Uterus (tissue), 4 donors: ENCODE data around the gene ADGB. TPM values are rescaled to one million over a fixed set of nuclear protein-coding genes. Genes with fewer than 3 reads are reported as not detected.
A peak's percentile ranks its signal among the peaks of the same experiment; 100 is the strongest.

Experiments
- DNase-seq, 2 donors: peaks; one replicate each; pipeline ENCODE4 v3.0.0-alpha.2; 2019 to 2020
- H3K27ac ChIP-seq, 2 donors: fragments of 200-600 bp; sonication (generic); 1 replicate in 1 of 2; 2 replicates in 1 of 2; pipeline ENCODE4 v1.5.1; 2016 to 2018
- H3K27me3 ChIP-seq, 2 donors: fragments of 200-600 bp; sonication (generic); one replicate each; pipeline ENCODE4 v1.5.1; 2018 to 2019; ENCODE audit warnings: control low read depth in 1 of 2
- H3K36me3 ChIP-seq, 2 donors: fragments of 200-600 bp; sonication (generic); one replicate each; pipeline ENCODE4 v1.5.1; 2019; ENCODE audit warnings: control low read depth in 1 of 2
- H3K4me1 ChIP-seq, 2 donors: fragments of 200-600 bp; sonication (generic); one replicate each; pipeline ENCODE4 v1.5.1; 2018 to 2019; ENCODE audit warnings: control low read depth in 1 of 2
- H3K4me3 ChIP-seq, 2 donors: fragments of 200-600 bp; sonication (generic); 1 replicate in 1 of 2; 2 replicates in 1 of 2; pipeline ENCODE4 v1.5.1; 2018 to 2019; ENCODE audit warnings: mild to moderate bottlenecking in 1 of 2
- H3K9me3 ChIP-seq, 2 donors: fragments of 200-600 bp; sonication (generic); one replicate each; pipeline ENCODE4 v1.5.1; 2019; ENCODE audit warnings: control low read depth in 1 of 2
- CTCF ChIP-seq, 4 experiments: fragments of 200-600 bp in 2 of 4; fragments of 450-650 bp in 2 of 4; sonication (generic) in 2 of 4; IDR thresholded peaks; one replicate each; pipeline ENCODE4 v1.5.1; 2016 to 2019; ENCODE audit warnings: antibody characterized with exemption in 4 of 4, mild to moderate bottlenecking in 2 of 4, moderate library complexity in 1 of 4
- POLR2A ChIP-seq, 2 donors: fragments of 450-650 bp; IDR thresholded peaks; one replicate each; pipeline ENCODE4 v1.6.1; 2016; ENCODE audit warnings: antibody characterized with exemption in 2 of 2, mild to moderate bottlenecking in 1 of 2, moderate library complexity in 1 of 2
- intact Hi-C: fragments of 100-400 bp; cut with DNase I; formaldehyde crosslinking; loops from one replicate; pipeline ENCODE4 v1.15.1; 2023; ENCODE audit warnings: low total_unique reads
- total RNA-seq, 4 donors: library from RNA; depleted of rRNA in 3 of 4; stranded (reverse); fragments of >200 nt in 3 of 4; gene quantifications; one replicate each; pipeline versions ENCODE4 v1.1.0 to v1.2.4, GENCODE V29; 2014 to 2023
- donor health status: DM: yes; HTN: yes; CAD: no.

The ADGB gene
- total RNA-seq, 4 donors from 2014 or later = 1.9 to 7.7 TPM; not detected in 2

GRCh38 chr6:146693342-146693741, 94.6 kb downstream of the ADGB start:
- H3K27ac ChIP-seq = no peak overlapping the region
- no peak for DNase-seq
- no peaks in the 10 kb centered on the region for H3K4me1 ChIP-seq
- no peak for TF ChIP-seq CTCF (IDR thresholded peaks at IDR 0.05)
- TF ChIP-seq POLR2A (IDR thresholded peaks at IDR 0.05) = no peak
- no peaks in the 10 kb centered on the region for H3K27me3 ChIP-seq
- H3K4me3 ChIP-seq = no peak overlapping the region
- intact Hi-C loops = no loop called here
- H3K36me3 ChIP-seq = no peaks in the 10 kb centered on the region
- no peaks in the 10 kb centered on the region for H3K9me3 ChIP-seq

GRCh38 chr6:146697921-146698320, 99.1 kb downstream of the ADGB start:
- TF ChIP-seq POLR2A (IDR thresholded peaks at IDR 0.05) = no peak
- no peak for TF ChIP-seq CTCF (IDR thresholded peaks at IDR 0.05)
- intact Hi-C loops = no loop called here

GRCh38 chr6:146700078-146700686, 101.4 kb downstream of the ADGB start:
- Histone ChIP-seq H3K36me3 (no peaks in the 10 kb centered on the region), H3K4me1 (no peaks in the 10 kb centered on the region), H3K9me3 (no peaks in the 10 kb centered on the region), H3K27me3 (no peaks in the 10 kb centered on the region), H3K27ac (no peak overlapping the region), H3K4me3 (no peak overlapping the region)
- intact Hi-C loops = no loop called here
- TF ChIP-seq POLR2A (IDR thresholded peaks at IDR 0.05) (no peak), CTCF (IDR thresholded peaks at IDR 0.05) (peak; percentile 53 to 63 (median 60))
- peak; percentile 45 to 68 for DNase-seq

More at GRCh38 chr6:146697921-146698320, 99.1 kb downstream of the ADGB start:
- H3K9me3 ChIP-seq = no peaks in the 10 kb centered on the region
- no peak for DNase-seq
- no peak overlapping the region for H3K4me3 ChIP-seq
- H3K36me3 ChIP-seq = no peaks in the 10 kb centered on the region
- no peak overlapping the region for H3K27ac ChIP-seq
- H3K27me3 ChIP-seq = no peaks in the 10 kb centered on the region
- H3K4me1 ChIP-seq = no peaks in the 10 kb centered on the region

- no peak for TF ChIP-seq POLR2A (IDR thresholded peaks at IDR 0.05)
- no peak for TF ChIP-seq CTCF (IDR thresholded peaks at IDR 0.05)
- no peaks in the 10 kb centered on the region for H3K4me1 ChIP-seq
- no peak for DNase-seq
- H3K9me3 ChIP-seq = no peaks in the 10 kb centered on the region
- intact Hi-C loops = no loop called here
- no peaks in the 10 kb centered on the region for H3K36me3 ChIP-seq
- no peak overlapping the region for H3K27ac ChIP-seq
- no peaks in the 10 kb centered on the region for H3K27me3 ChIP-seq
- no peak overlapping the region for H3K4me3 ChIP-seq
Measured at GRCh38 chr6:146701632-146702031, 102.9 kb downstream of the ADGB start.

GRCh38 chr6:146709036-146709622, 110.4 kb downstream of the ADGB start:
- no peak overlapping the region for H3K4me3 ChIP-seq
- H3K27me3 ChIP-seq = no peaks in the 10 kb centered on the region
- intact Hi-C loops = no loop called here
- no peak overlapping the region for H3K27ac ChIP-seq
- H3K4me1 ChIP-seq = no peaks in the 10 kb centered on the region
- no peaks in the 10 kb centered on the region for H3K9me3 ChIP-seq
- no peak for TF ChIP-seq CTCF (IDR thresholded peaks at IDR 0.05)
- no peak for TF ChIP-seq POLR2A (IDR thresholded peaks at IDR 0.05)
- H3K36me3 ChIP-seq = no peaks in the 10 kb centered on the region
- no peak for DNase-seq
